GF-D8 (cell line): ENCODE data around the gene SH3D19.

Source experiments
- DNase-seq: peaks from one replicate; lab custom pipeline; 2025; lab: John Stamatoyannopoulos, UW

SH3D19 gene

GRCh38 chr4:151195801-151196200 lies 129.6 kb downstream of the SH3D19 start:
- no peak for DNase-seq

- no peak for DNase-seq
Observed at GRCh38 chr4:151193414-151193813, 132.0 kb downstream of the SH3D19 start.

GRCh38 chr4:151192556-151193235 lies 132.7 kb downstream of the SH3D19 start:
- no peak for DNase-seq

GRCh38 chr4:151184523-151185458 lies 140.6 kb downstream of the SH3D19 start:
- DNase-seq: no peak

GRCh38 chr4:151182455-151182996 lies 142.9 kb downstream of the SH3D19 start:
- DNase-seq: no peak

GRCh38 chr4:151176685-151177084 lies 148.7 kb downstream of the SH3D19 start:
- DNase-seq: no peak

- DNase-seq: no peak
Observed at GRCh38 chr4:151175754-151176631, 149.4 kb downstream of the SH3D19 start.

- no peak for DNase-seq
Observed at GRCh38 chr4:151175233-151175632, 150.2 kb downstream of the SH3D19 start.

- no peak for DNase-seq
Observed at GRCh38 chr4:151174784-151175183, 150.6 kb downstream of the SH3D19 start.

- no peak for DNase-seq
Observed at GRCh38 chr4:151173871-151174270, 151.5 kb downstream of the SH3D19 start.

- DNase-seq: no peak
Observed at GRCh38 chr4:151169900-151170299, 155.5 kb downstream of the SH3D19 start.

GRCh38 chr4:151169223-151169622 lies 156.2 kb downstream of the SH3D19 start:
- DNase-seq: no peak

GRCh38 chr4:151167561-151167960 lies 157.8 kb downstream of the SH3D19 start:
- DNase-seq: no peak

GRCh38 chr4:151166636-151167035 lies 158.8 kb downstream of the SH3D19 start:
- DNase-seq: no peak

GRCh38 chr4:151165205-151166000 lies 160.0 kb downstream of the SH3D19 start:
- no peak for DNase-seq

GRCh38 chr4:151163855-151164254 lies 161.6 kb downstream of the SH3D19 start:
- DNase-seq: no peak

- no peak for DNase-seq
Observed at GRCh38 chr4:151158979-151159378, 166.4 kb downstream of the SH3D19 start.

- no peak for DNase-seq
Observed at GRCh38 chr4:151157543-151157942, 167.9 kb downstream of the SH3D19 start.

- no peak for DNase-seq
Observed at GRCh38 chr4:151153585-151153984, 171.8 kb downstream of the SH3D19 start.

- DNase-seq: no peak
Observed at GRCh38 chr4:151152028-151152427, 173.4 kb downstream of the SH3D19 start.
